K562 (cell line): ENCODE results near the gene SYCP2. TPM values are rescaled to one million over a fixed set of nuclear protein-coding genes. Genes with fewer than 3 reads are reported as not detected.

ENCODE experiments used
- ARID2 ChIP-seq: fragments of 450-650 bp; IDR thresholded peaks from 2 replicates; pipeline ENCODE4 v1.6.1; 2017; ENCODE audit warnings: antibody characterized with exemption, mild to moderate bottlenecking
- CTCFL ChIP-seq: IDR thresholded peaks from 2 replicates; pipeline ENCODE4 v1.6.1; 2011; ENCODE audit warnings: borderline replicate concordance, low read depth, mild to moderate bottlenecking, moderate library complexity, low read length; ENCODE audit not compliant: insufficient read depth, poor library complexity, severe bottlenecking
- DACH1 ChIP-seq: fragments of 450-650 bp; IDR thresholded peaks from 2 replicates; pipeline ENCODE4 v1.6.1; 2018; ENCODE audit not compliant: partially characterized antibody
- GABPA ChIP-seq: fragments of 200-800 bp; sonication (Bioruptor generic); conservative IDR thresholded peaks from 2 replicates; pipeline ENCODE4 v1.6.1; 2016; ENCODE audit warnings: low read depth, missing genetic modification characterization, missing compliant biosample characterization
- NCOA6 ChIP-seq: fragments of 450-650 bp; IDR thresholded peaks from 2 replicates; pipeline ENCODE4 v1.6.1; 2017; ENCODE audit warnings: mild to moderate bottlenecking
- RBBP5 ChIP-seq: fragments of 200-600 bp; sonication (generic); IDR thresholded peaks from 2 replicates; pipeline ENCODE4 v1.6.1; 2012; ENCODE audit warnings: borderline replicate concordance, mild to moderate bottlenecking, low read length, control low read depth, inconsistent platforms; ENCODE audit not compliant: insufficient read depth, poor library complexity, severe bottlenecking
- RCOR1 ChIP-seq, 2 experiments: IDR thresholded peaks; 2 replicates each; pipeline ENCODE4 v1.6.1; 2012; ENCODE audit warnings: low read depth in 2 of 2, low read length in 2 of 2, borderline replicate concordance in 1 of 2, improper control_type of control experiment in 1 of 2
- ZEB2 ChIP-seq: fragments of 450-650 bp; IDR thresholded peaks from 2 replicates; pipeline ENCODE4 v1.6.1; 2016
- ZFP30 ChIP-seq: fragments of 250-450 bp; sonication (Bioruptor Pico); IDR thresholded peaks from 2 replicates; pipeline ENCODE4 v1.8.0; 2022; ENCODE audit warnings: moderate library complexity, mild to moderate bottlenecking, inconsistent platforms, borderline replicate concordance
- ZNF316 ChIP-seq: fragments of 450-650 bp; IDR thresholded peaks from 2 replicates; pipeline ENCODE4 v1.6.1; 2016
- polyA plus RNA-seq, 8 experiments: library from polyadenylated mRNA; depleted of rRNA in 4 of 8; stranded (reverse) in 5 of 8; unstranded in 3 of 8; fragments of >200 nt; fragmentation: Nextera tagmentation in 2 of 8; fragmentation: Illumina TruSeq in 1 of 8; extraction: Ambion mirVana in 2 of 8; extraction: Trizol in 1 of 8; gene quantifications; 2 replicates each; pipeline versions ENCODE4 v1.2.1 to v1.2.3, GENCODE V29; 2011 to 2014; ENCODE audit warnings: inconsistent platforms in 1 of 8, missing spikeins in 1 of 8
- total RNA-seq, 7 experiments: library from RNA; depleted of rRNA in 6 of 7; stranded (reverse); fragments of >200 nt in 6 of 7; fragmentation: Illumina TruSeq in 2 of 7; extraction: Trizol in 2 of 7; gene quantifications; 2 replicates each; pipeline versions ENCODE4 v1.2.1 to v1.2.3, GENCODE V29; 2011 to 2021; ENCODE audit warnings: low replicate concordance in 1 of 7

The SYCP2 gene
- total and polyA plus RNA-seq, 9 of the 15 experiments (the other 6 are each of a cell fraction or from before 2014, with no cell fraction given) = 0.24 to 1.6 (median 0.67) TPM

- TF ChIP-seq ZNF316 (no peak), CTCFL (no peak), NCOA6 (peak; percentile 57; the same call in 1 of the 2 replicates), ZFP30 (CRISPR knock-in tag) (no peak), RBBP5 (peak; percentile 56), ARID2 (no peak), DACH1 (no peak), ZEB2 (no peak), GABPA (no peak), RCOR1 (IDR thresholded peaks at IDR 0.05; ENCODE audit: borderline replicate concordance in 1 of 2, low read depth in 2 of 2, low read length in 2 of 2) (no peak)
These were observed 6.4 kb upstream of the SYCP2 start (continued) for GRCh38 chr20:59939879-59940128.
